OCI-LY1 (cell line): ENCODE data around the gene ROCK2.

ENCODE experiments used
- EZH2 ChIP-seq: fragments of 200-600 bp; sonication (generic), shearing (Covaris generic); IDR thresholded peaks from 2 replicates; pipeline ENCODE4 v1.8.0; 2017; ENCODE audit warnings: borderline replicate concordance, mixed run types, mild to moderate bottlenecking, antibody characterized with exemption, low read length, moderate library complexity, mixed read lengths
- TF ChIP-seq, protein P1 (sequence below): fragments of 200-600 bp; sonication (generic), shearing (Covaris generic); IDR thresholded peaks from 2 replicates; pipeline ENCODE4 v1.5.1; 2017; ENCODE audit warnings: mild to moderate bottlenecking, antibody characterized with exemption, low read length, moderate library complexity, mixed read lengths

DNA sequence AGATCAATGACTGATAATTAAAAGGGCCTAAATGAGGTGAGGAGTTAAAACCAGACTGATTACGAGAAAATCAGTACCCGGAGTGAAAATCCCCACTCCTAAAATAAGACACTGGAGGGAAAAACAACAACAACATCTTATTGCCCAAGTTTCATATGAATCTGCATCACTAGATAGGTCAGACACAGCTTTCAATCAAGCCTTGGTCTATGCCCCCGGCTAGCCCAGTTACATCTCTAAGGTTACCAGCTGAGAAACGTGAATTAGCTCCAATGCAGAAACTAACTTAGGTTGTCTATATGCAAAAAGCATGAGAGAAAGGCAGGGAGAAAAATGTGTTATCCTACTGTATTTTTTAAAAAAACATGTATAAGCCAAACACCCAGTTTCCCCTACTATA, 53.7 kb downstream of the ROCK2 start:
- TF ChIP-seq, protein P1, sequence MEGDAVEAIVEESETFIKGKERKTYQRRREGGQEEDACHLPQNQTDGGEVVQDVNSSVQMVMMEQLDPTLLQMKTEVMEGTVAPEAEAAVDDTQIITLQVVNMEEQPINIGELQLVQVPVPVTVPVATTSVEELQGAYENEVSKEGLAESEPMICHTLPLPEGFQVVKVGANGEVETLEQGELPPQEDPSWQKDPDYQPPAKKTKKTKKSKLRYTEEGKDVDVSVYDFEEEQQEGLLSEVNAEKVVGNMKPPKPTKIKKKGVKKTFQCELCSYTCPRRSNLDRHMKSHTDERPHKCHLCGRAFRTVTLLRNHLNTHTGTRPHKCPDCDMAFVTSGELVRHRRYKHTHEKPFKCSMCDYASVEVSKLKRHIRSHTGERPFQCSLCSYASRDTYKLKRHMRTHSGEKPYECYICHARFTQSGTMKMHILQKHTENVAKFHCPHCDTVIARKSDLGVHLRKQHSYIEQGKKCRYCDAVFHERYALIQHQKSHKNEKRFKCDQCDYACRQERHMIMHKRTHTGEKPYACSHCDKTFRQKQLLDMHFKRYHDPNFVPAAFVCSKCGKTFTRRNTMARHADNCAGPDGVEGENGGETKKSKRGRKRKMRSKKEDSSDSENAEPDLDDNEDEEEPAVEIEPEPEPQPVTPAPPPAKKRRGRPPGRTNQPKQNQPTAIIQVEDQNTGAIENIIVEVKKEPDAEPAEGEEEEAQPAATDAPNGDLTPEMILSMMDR = no peak
- TF ChIP-seq EZH2 = no peak
